PC-3 (cell line): ENCODE results near the gene ATF6.

Experiments used
- CTCF ChIP-seq: fragments of 300-600 bp; sonication (generic); conservative IDR thresholded peaks from 2 replicates; pipeline ENCODE4 v1.5.1; 2017; ENCODE audit warnings: antibody characterized with exemption, low read depth, mild to moderate bottlenecking, low read length
- EZH2 ChIP-seq: fragments of 300-600 bp; sonication (generic); IDR thresholded peaks from one replicate; pipeline ENCODE4 v1.6.1; 2017; ENCODE audit warnings: antibody characterized with exemption, mild to moderate bottlenecking, low read length; ENCODE audit not compliant: unreplicated experiment

- TF ChIP-seq CTCF (no peak), EZH2 (no peak)
Measured at GRCh38 chr1:161731981-161732718, 34.0 kb upstream of the ATF6 start.
